H9 (cell line): ENCODE results near the gene GPR143. TPM values are rescaled to one million over a fixed set of nuclear protein-coding genes. Genes with fewer than 3 reads are reported as not detected.

Experiments used
- DNase-seq: peaks from one replicate; pipeline ENCODE4 v3.0.0-alpha.2; 2017
- H2AFZ ChIP-seq: one replicate; pipeline ENCODE4 v1.6.1; 2013; ENCODE audit warnings: mild to moderate bottlenecking, low read length, control low read depth, moderate library complexity
- H2AK5ac ChIP-seq: 2 replicates; pipeline ENCODE4 v1.6.1; 2013; ENCODE audit warnings: low read length, control low read depth, mixed read lengths; ENCODE audit not compliant: insufficient read length
- H2BK120ac ChIP-seq: one replicate; pipeline ENCODE4 v1.6.1; 2013; ENCODE audit warnings: low read depth, mild to moderate bottlenecking, low read length, control low read depth, inconsistent platforms; ENCODE audit not compliant: poor library complexity, severe bottlenecking
- H2BK12ac ChIP-seq: 2 replicates; pipeline ENCODE4 v1.6.1; 2013; ENCODE audit warnings: low read length, control low read depth, mixed read lengths, low read depth; ENCODE audit not compliant: insufficient read length
- H2BK15ac ChIP-seq: 2 replicates; pipeline ENCODE4 v1.6.1; 2013; ENCODE audit warnings: low read depth, low read length, control low read depth
- H2BK20ac ChIP-seq: one replicate; pipeline ENCODE4 v1.6.1; 2013; ENCODE audit warnings: low read depth, mild to moderate bottlenecking, low read length, control low read depth, inconsistent platforms; ENCODE audit not compliant: poor library complexity, severe bottlenecking
- H2BK5ac ChIP-seq: 2 replicates; pipeline ENCODE4 v1.6.1; 2013; ENCODE audit warnings: low read length, control low read depth, mixed read lengths; ENCODE audit not compliant: insufficient read length
- H3K14ac ChIP-seq: 2 replicates; pipeline ENCODE4 v1.6.1; 2013; ENCODE audit warnings: low read length, control low read depth; ENCODE audit not compliant: insufficient read depth
- H3K18ac ChIP-seq: 2 replicates; pipeline ENCODE4 v1.6.1; 2013; ENCODE audit warnings: low read depth, mild to moderate bottlenecking, mixed read lengths, low read length, control low read depth; ENCODE audit not compliant: insufficient read length
- H3K23ac ChIP-seq: 2 replicates; pipeline ENCODE4 v1.6.1; 2013; ENCODE audit warnings: low read length, control low read depth, mixed read lengths, low read depth; ENCODE audit not compliant: insufficient read length
- H3K23me2 ChIP-seq: 2 replicates; pipeline ENCODE4 v1.6.1; 2013; ENCODE audit warnings: low read depth, mild to moderate bottlenecking, mixed read lengths, low read length, control low read depth; ENCODE audit not compliant: insufficient read length, poor library complexity, severe bottlenecking
- H3K27ac ChIP-seq: 2 replicates; pipeline ENCODE4 v1.5.1; 2013; ENCODE audit warnings: low read length, control low read depth, mixed read lengths, low read depth; ENCODE audit not compliant: insufficient read length
- H3K27me3 ChIP-seq: 2 replicates; pipeline ENCODE4 v1.6.1; 2013; ENCODE audit warnings: low read length, control low read depth, inconsistent platforms; ENCODE audit not compliant: insufficient read depth
- H3K4ac ChIP-seq: 2 replicates; pipeline ENCODE4 v1.6.1; 2013; ENCODE audit warnings: low read depth, mild to moderate bottlenecking, control low read depth, inconsistent platforms, low read length, moderate library complexity
- H3K4me1 ChIP-seq: 2 replicates; pipeline ENCODE4 v1.6.1; 2013; ENCODE audit warnings: low read length, control low read depth, inconsistent platforms; ENCODE audit not compliant: insufficient read depth
- H3K4me2 ChIP-seq: 2 replicates; pipeline ENCODE4 v1.6.1; 2013; ENCODE audit warnings: low read length, control low read depth, mixed read lengths; ENCODE audit not compliant: insufficient read length, insufficient read depth
- H3K56ac ChIP-seq: 2 replicates; pipeline ENCODE4 v1.6.1; 2013; ENCODE audit warnings: low read depth, mild to moderate bottlenecking, mixed read lengths, low read length, control low read depth; ENCODE audit not compliant: insufficient read length
- H3K79me1 ChIP-seq: 2 replicates; pipeline ENCODE4 v1.6.1; 2013; ENCODE audit warnings: low read depth, mild to moderate bottlenecking, moderate library complexity, low read length, control low read depth, inconsistent platforms; ENCODE audit not compliant: insufficient read depth, poor library complexity, severe bottlenecking
- H3K79me2 ChIP-seq: 2 replicates; pipeline ENCODE4 v1.6.1; 2013; ENCODE audit warnings: low read length, control low read depth, inconsistent platforms; ENCODE audit not compliant: insufficient read depth
- H3K9ac ChIP-seq: 2 replicates; pipeline ENCODE4 v1.6.1; 2013; ENCODE audit warnings: low read length, control low read depth, mixed read lengths; ENCODE audit not compliant: insufficient read length; ENCODE audit errors: extremely low read depth
- H3K9me3 ChIP-seq: one replicate; pipeline ENCODE4 v1.6.1; 2013; ENCODE audit warnings: low read depth, low read length, inconsistent platforms; ENCODE audit not compliant: control insufficient read depth
- H3T11ph ChIP-seq: one replicate; pipeline ENCODE4 v1.6.1; 2013; ENCODE audit warnings: mild to moderate bottlenecking, low read length, control low read depth, inconsistent platforms
- H4K20me1 ChIP-seq: one replicate; pipeline ENCODE4 v1.6.1; 2013; ENCODE audit not compliant: control insufficient read depth, insufficient read length, insufficient read depth
- H4K5ac ChIP-seq: 2 replicates; pipeline ENCODE4 v1.6.1; 2013; ENCODE audit warnings: low read depth, mild to moderate bottlenecking, mixed read lengths, low read length, control low read depth; ENCODE audit not compliant: insufficient read length
- H4K8ac ChIP-seq: replicated peaks from 2 replicates; pipeline ENCODE4 v1.6.1; 2013; ENCODE audit warnings: low read length, control low read depth, mixed read lengths, low read depth; ENCODE audit not compliant: insufficient read length
- H4K91ac ChIP-seq: 2 replicates; pipeline ENCODE4 v1.6.1; 2013; ENCODE audit warnings: low read depth, mild to moderate bottlenecking, moderate library complexity, mixed read lengths, low read length, control low read depth; ENCODE audit not compliant: insufficient read length
- H3K27ac Mint-ChIP-seq, 3 experiments: 2 replicates in 2 of 3; 3 replicates in 1 of 3; pipeline ENCODE4 v1.8.0; 2020 to 2021; ENCODE audit warnings: mixed read lengths in 3 of 3, mild to moderate bottlenecking in 1 of 3, moderate library complexity in 1 of 3
- H3K27me3 Mint-ChIP-seq: 2 replicates; pipeline ENCODE4 v1.8.0; 2021; ENCODE audit warnings: low read depth, mild to moderate bottlenecking, moderate library complexity, mixed read lengths
- H3K36me3 Mint-ChIP-seq, 3 experiments: 2 replicates in 2 of 3; 3 replicates in 1 of 3; pipeline ENCODE4 v1.8.0; 2020 to 2021; ENCODE audit warnings: low read depth in 3 of 3, mixed read lengths in 3 of 3; ENCODE audit not compliant: insufficient read depth in 1 of 3
- H3K4me1 Mint-ChIP-seq, 2 experiments: 2 replicates each; pipeline ENCODE4 v1.8.0; 2020; ENCODE audit warnings: mixed read lengths in 2 of 2
- H3K4me3 Mint-ChIP-seq, 2 experiments: 2 replicates in 1 of 2; 3 replicates in 1 of 2; pipeline ENCODE4 v1.8.0; 2020 to 2021; ENCODE audit warnings: mild to moderate bottlenecking in 2 of 2, mixed read lengths in 2 of 2, moderate library complexity in 1 of 2
- H3K9me3 Mint-ChIP-seq, 2 experiments: 2 replicates in 1 of 2; 3 replicates in 1 of 2; pipeline ENCODE4 v1.8.0; 2020; ENCODE audit warnings: mild to moderate bottlenecking in 2 of 2, mixed read lengths in 2 of 2, moderate library complexity in 1 of 2
- CTCF ChIP-seq: fragments of 200-600 bp; sonication (generic); conservative IDR thresholded peaks from 3 replicates; pipeline ENCODE4 v1.8.0; 2021; ENCODE audit warnings: antibody characterized with exemption, mild to moderate bottlenecking
- WGBS: extraction: QIAGEN DNeasy Blood & Tissue Kit; methylation state at CpG from one replicate; pipeline ENCODE4 v1.1.7; 2013; ENCODE audit warnings: missing lambda C conversion rate, low lambda C conversion rate, mixed read lengths; ENCODE audit not compliant: insufficient read length; ENCODE audit errors: extremely low coverage; 5-methylcytosine and 5-hydroxymethylcytosine counted together
- total RNA-seq: library from RNA; stranded (reverse); gene quantifications from 2 replicates; pipeline ENCODE4 v1.2.1, GENCODE V29; 2021

The GPR143 gene
- total RNA-seq, 1 experiment from 2014 or later: 7.1 TPM

- Histone ChIP-seq H3K23ac (no peak overlapping the region), H3K18ac (no peak overlapping the region), H3K56ac (no peak overlapping the region), H3K9ac (no peak overlapping the region), H3K14ac (no peak overlapping the region), H2BK12ac (no peak overlapping the region), H2AFZ (no peak overlapping the region), H3K4ac (no peak overlapping the region), H2BK120ac (no peak overlapping the region), H2AK5ac (no peak overlapping the region), H3K9me3 (no peaks in the 10 kb centered on the region), H2BK20ac (no peak overlapping the region), H3K23me2 (no peaks in the 10 kb centered on the region), H3K27ac (no peak overlapping the region), H4K8ac (no peak overlapping the region), H3K79me1 (no peaks in the 10 kb centered on the region), H3T11ph (no peak overlapping the region), H2BK15ac (no peak overlapping the region), H4K5ac (no peak overlapping the region), H3K4me2 (no peak overlapping the region), H3K4me1 (no peaks in the 10 kb centered on the region), H3K79me2 (no peaks in the 10 kb centered on the region), H4K20me1 (no peaks in the 10 kb centered on the region), H4K91ac (no peak overlapping the region), H2BK5ac (no peak overlapping the region), H3K27me3 (no peaks in the 10 kb centered on the region)
- WGBS: no CpG with 5 or more reads among the region's 9 CpGs
- no peak for TF ChIP-seq CTCF
- Mint-ChIP-seq H3K4me1 (peaks cover 9 to 10% of the 10 kb centered on the region in 2 experiments), H3K9me3 (peaks cover under 1 to 58% of the 10 kb centered on the region in 2 experiments; a peak in 4 of 5 replicates), H3K4me3 (no peak overlapping the region), H3K27me3 (peaks cover 4% of the 10 kb centered on the region; the same call in 1 of the 2 replicates), H3K36me3 (peaks cover 23 to 33% (median 32%) of the 10 kb centered on the region in 3 experiments), H3K27ac (no peak overlapping the region)
- DNase-seq: no peak
Measured at GRCh38 chrX:9681011-9681410, 84.6 kb downstream of the GPR143 start.
